HCT116 (cell line): ENCODE measurements around the gene PKD2. TPM values are rescaled to one million over a fixed set of nuclear protein-coding genes. Genes with fewer than 3 reads are reported as not detected.

ENCODE experiments used
- ATAC-seq: fragments of 200-7000 bp; cut with Tn5 transposase; 2 replicates; pipeline ENCODE4 v1.9.1; 2020; ENCODE audit warnings: mild to moderate bottlenecking, moderate library complexity
- BruUV-seq: library from RNA; stranded (reverse); fragments of 400-500 nt; replicated peaks from 2 replicates; lab custom pipeline; 2021; lab: Mats Ljungman, UMichigan
- CTCF ChIA-PET: fragments of 300-600 bp; sonication (Branson Sonifier 250); formaldehyde crosslinking; loops from one replicate; lab custom pipeline; 2021; ENCODE audit warnings: antibody characterized with exemption; lab: Charles Lee
- POLR2A ChIA-PET: fragments of 300-600, 350-600 bp; sonication (Branson Sonifier 250); formaldehyde crosslinking; loops from one replicate; lab custom pipeline; 2021; ENCODE audit warnings: antibody characterized with exemption; lab: Charles Lee
- RAD21 ChIA-PET, 2 experiments: fragments of 300-600 bp; sonication (Branson Sonifier 250); formaldehyde crosslinking; loops; one replicate each; lab custom pipeline; 2023; ENCODE audit warnings: low total read pairs in 2 of 2; ENCODE audit not compliant: uncharacterized antibody in 2 of 2, unreplicated experiment in 2 of 2, low non-redundant PET in 1 of 2; lab: Charles Lee
- DNase-seq: peaks from one replicate; pipeline ENCODE4 v3.0.0-alpha.2; 2010; ENCODE audit warnings: low read depth, low spot score
- H2AFZ ChIP-seq: fragments of 200-600 bp; shearing (Covaris generic), sonication (generic); 2 replicates; pipeline ENCODE4 v1.6.1; 2017; ENCODE audit warnings: low read depth, mixed run types, mixed read lengths, antibody characterized with exemption, low read length; ENCODE audit not compliant: poor library complexity, severe bottlenecking
- H3K27ac ChIP-seq: 2 replicates; pipeline ENCODE4 v1.5.1; 2012; ENCODE audit warnings: low read depth, low read length
- H3K27me3 ChIP-seq: fragments of 200-600 bp; sonication (generic); 2 replicates; pipeline ENCODE4 v1.6.1; 2016; ENCODE audit warnings: mixed run types, low read length, mixed read lengths; ENCODE audit not compliant: insufficient read depth
- H3K36me3 ChIP-seq, 2 experiments: fragments of 200-500 bp in 1 of 2; fragments of 200-600 bp in 1 of 2; sonication (Bioruptor generic) in 1 of 2; sonication (generic) in 1 of 2; 2 replicates each; pipeline versions ENCODE4 v1.5.1 to v1.6.1; 2014 to 2016; ENCODE audit warnings: low read length in 2 of 2, inconsistent platforms in 1 of 2, mixed read lengths in 1 of 2, mixed run types in 1 of 2; ENCODE audit not compliant: insufficient read depth in 2 of 2, control insufficient read depth in 1 of 2
- H3K4me1 ChIP-seq, 2 experiments: fragments of 200-600 bp in 1 of 2; sonication (generic) in 1 of 2; 2 replicates each; pipeline versions ENCODE4 v1.5.1 to v1.6.1; 2012 to 2017; ENCODE audit warnings: low read length in 2 of 2, inconsistent platforms in 1 of 2, mild to moderate bottlenecking in 1 of 2, mixed read lengths in 1 of 2, mixed run types in 1 of 2, moderate library complexity in 1 of 2; ENCODE audit not compliant: insufficient read depth in 2 of 2, control insufficient read depth in 1 of 2
- H3K4me2 ChIP-seq: fragments of 200-600 bp; sonication (generic); 2 replicates; pipeline ENCODE4 v1.6.1; 2017; ENCODE audit warnings: mixed run types, low read length, mixed read lengths
- H3K4me3 ChIP-seq, 2 experiments: fragments of 200-600 bp in 1 of 2; sonication (generic) in 1 of 2; replicated peaks in 1 of 2; 2 replicates each; pipeline ENCODE4 v1.5.1; 2011 to 2016; ENCODE audit warnings: low read length in 2 of 2, control low read depth in 1 of 2, low read depth in 1 of 2, mild to moderate bottlenecking in 1 of 2, mixed read lengths in 1 of 2, mixed run types in 1 of 2
- H3K79me2 ChIP-seq: fragments of 200-600 bp; sonication (generic); 2 replicates; pipeline ENCODE4 v1.6.1; 2017; ENCODE audit warnings: mild to moderate bottlenecking, mixed run types, low read length, moderate library complexity, mixed read lengths; ENCODE audit not compliant: insufficient read depth
- H3K9ac ChIP-seq: fragments of 200-600 bp; sonication (generic); 2 replicates; pipeline ENCODE4 v1.6.1; 2016; ENCODE audit warnings: low read length, mixed read lengths
- H3K9me2 ChIP-seq: fragments of 200-600 bp; sonication (generic), shearing (Covaris generic); 2 replicates; pipeline ENCODE4 v1.6.1; 2017; ENCODE audit warnings: mixed run types, mild to moderate bottlenecking, moderate library complexity; ENCODE audit not compliant: insufficient read depth
- H3K9me3 ChIP-seq, 2 experiments: fragments of 200-500 bp in 1 of 2; fragments of 200-600 bp in 1 of 2; sonication (Bioruptor generic) in 1 of 2; sonication (generic) in 1 of 2; 2 replicates each; pipeline ENCODE4 v1.6.1; 2014 to 2017; ENCODE audit warnings: low read length in 2 of 2, mixed read lengths in 2 of 2, inconsistent platforms in 1 of 2, low read depth in 1 of 2, mild to moderate bottlenecking in 1 of 2, mixed run types in 1 of 2, moderate library complexity in 1 of 2; ENCODE audit not compliant: control insufficient read depth in 1 of 2, insufficient read depth in 1 of 2
- H4K20me1 ChIP-seq: fragments of 200-600 bp; sonication (generic), shearing (Covaris generic); 2 replicates; pipeline ENCODE4 v1.6.1; 2017; ENCODE audit warnings: mixed run types, mild to moderate bottlenecking, moderate library complexity; ENCODE audit not compliant: insufficient read depth
- CBX3 ChIP-seq: IDR thresholded peaks from 2 replicates; pipeline ENCODE4 v1.6.1; 2012; ENCODE audit warnings: low read depth
- CEBPB ChIP-seq: IDR thresholded peaks from 2 replicates; pipeline ENCODE4 v1.6.1; 2012; ENCODE audit warnings: low read depth
- EZH2phosphoT487 ChIP-seq: fragments of 200-600 bp; IDR thresholded peaks from 2 replicates; pipeline ENCODE4 v1.6.1; 2018; ENCODE audit warnings: antibody characterized with exemption, borderline replicate concordance
- SP1 ChIP-seq: IDR thresholded peaks from 2 replicates; pipeline ENCODE4 v1.6.1; 2012; ENCODE audit warnings: low read depth
- ZFX ChIP-seq: fragments of 450-650 bp; IDR thresholded peaks from 2 replicates; pipeline ENCODE4 v1.6.1; 2017
- ZNF274 ChIP-seq: fragments of 200-500 bp; sonication (Bioruptor generic); IDR thresholded peaks from 2 replicates; pipeline ENCODE4 v1.6.1; 2014; ENCODE audit warnings: mild to moderate bottlenecking, low read depth, low read length, inconsistent platforms
- intact Hi-C: fragments of 100-400 bp; cut with micrococcal nuclease; formaldehyde crosslinking; loops from 2 replicates; pipeline ENCODE4 v1.10.0; 2022
- total RNA-seq: library from RNA; stranded (reverse); gene quantifications from one replicate; pipeline ENCODE4 v1.2.1, GENCODE V29; 2021; ENCODE audit not compliant: unreplicated experiment
- TF ChIP-seq, protein P1 (sequence below): IDR thresholded peaks from 2 replicates; pipeline ENCODE4 v1.6.1; 2012; ENCODE audit warnings: low read depth
- TF ChIP-seq, protein P2 (sequence below), 3 experiments: fragments of 200-600 bp in 1 of 3; sonication (generic) in 1 of 3; IDR thresholded peaks in 2 of 3; conservative IDR thresholded peaks in 1 of 3; 2 replicates each; pipeline ENCODE4 v1.5.1; 2012 to 2017; ENCODE audit warnings: low read depth in 2 of 3, low read length in 2 of 3, antibody characterized with exemption in 1 of 3, borderline replicate concordance in 1 of 3, control low read depth in 1 of 3, mild to moderate bottlenecking in 1 of 3, mixed read lengths in 1 of 3, mixed run types in 1 of 3, moderate library complexity in 1 of 3; ENCODE audit not compliant: insufficient read depth in 1 of 3

PKD2 gene
- total RNA-seq, 1 experiment from 2014 or later, result 10.1 TPM

DNA sequence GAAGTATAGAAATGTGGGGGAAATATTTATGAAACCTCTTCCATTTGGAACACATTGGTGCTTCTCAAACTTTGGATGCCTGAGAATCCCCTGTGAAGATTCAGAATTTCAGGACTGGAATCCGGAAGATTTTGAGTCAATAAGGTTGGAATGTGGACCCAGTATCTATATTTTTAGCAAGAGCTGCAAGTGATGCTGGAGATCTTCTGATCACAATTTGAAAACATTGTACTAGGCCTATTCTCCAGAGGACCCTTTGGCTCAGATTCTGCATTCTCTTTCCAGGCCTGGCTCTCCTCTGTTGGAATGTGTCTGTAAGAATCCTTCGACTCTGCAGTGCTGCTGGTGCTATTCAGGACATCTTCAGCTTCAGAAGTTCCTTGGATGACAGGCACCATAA, 2.4 kb upstream of the PKD2 start:
- intact Hi-C loops, result no loop called here
- Histone ChIP-seq H2AFZ (no peak overlapping the region), H4K20me1 (no peaks in the 10 kb centered on the region; the same call in 1 of the 2 replicates), H3K4me2 (no peak overlapping the region), H3K79me2 (peaks cover 20% of the 10 kb centered on the region), H3K27ac (no peak overlapping the region), H3K9ac (no peak overlapping the region), H3K4me1 (peaks cover 5 to 18% of the 10 kb centered on the region in 2 experiments; a peak in 3 of 4 replicates), H3K27me3 (no peaks in the 10 kb centered on the region), H3K4me3 (no peak overlapping the region), H3K9me2 (peaks cover 4% of the 10 kb centered on the region; the same call in 1 of the 2 replicates), H3K36me3 (no peaks in the 10 kb centered on the region), H3K9me3 (no peaks in the 10 kb centered on the region)
- RAD21 ChIA-PET, result no interaction called here
- POLR2A ChIA-PET, result no interaction called here
- ATAC-seq (no peak), DNase-seq (no peak)
- no peak for TF ChIP-seq ZFX
- TF ChIP-seq, protein P1, sequence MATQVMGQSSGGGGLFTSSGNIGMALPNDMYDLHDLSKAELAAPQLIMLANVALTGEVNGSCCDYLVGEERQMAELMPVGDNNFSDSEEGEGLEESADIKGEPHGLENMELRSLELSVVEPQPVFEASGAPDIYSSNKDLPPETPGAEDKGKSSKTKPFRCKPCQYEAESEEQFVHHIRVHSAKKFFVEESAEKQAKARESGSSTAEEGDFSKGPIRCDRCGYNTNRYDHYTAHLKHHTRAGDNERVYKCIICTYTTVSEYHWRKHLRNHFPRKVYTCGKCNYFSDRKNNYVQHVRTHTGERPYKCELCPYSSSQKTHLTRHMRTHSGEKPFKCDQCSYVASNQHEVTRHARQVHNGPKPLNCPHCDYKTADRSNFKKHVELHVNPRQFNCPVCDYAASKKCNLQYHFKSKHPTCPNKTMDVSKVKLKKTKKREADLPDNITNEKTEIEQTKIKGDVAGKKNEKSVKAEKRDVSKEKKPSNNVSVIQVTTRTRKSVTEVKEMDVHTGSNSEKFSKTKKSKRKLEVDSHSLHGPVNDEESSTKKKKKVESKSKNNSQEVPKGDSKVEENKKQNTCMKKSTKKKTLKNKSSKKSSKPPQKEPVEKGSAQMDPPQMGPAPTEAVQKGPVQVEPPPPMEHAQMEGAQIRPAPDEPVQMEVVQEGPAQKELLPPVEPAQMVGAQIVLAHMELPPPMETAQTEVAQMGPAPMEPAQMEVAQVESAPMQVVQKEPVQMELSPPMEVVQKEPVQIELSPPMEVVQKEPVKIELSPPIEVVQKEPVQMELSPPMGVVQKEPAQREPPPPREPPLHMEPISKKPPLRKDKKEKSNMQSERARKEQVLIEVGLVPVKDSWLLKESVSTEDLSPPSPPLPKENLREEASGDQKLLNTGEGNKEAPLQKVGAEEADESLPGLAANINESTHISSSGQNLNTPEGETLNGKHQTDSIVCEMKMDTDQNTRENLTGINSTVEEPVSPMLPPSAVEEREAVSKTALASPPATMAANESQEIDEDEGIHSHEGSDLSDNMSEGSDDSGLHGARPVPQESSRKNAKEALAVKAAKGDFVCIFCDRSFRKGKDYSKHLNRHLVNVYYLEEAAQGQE, result no peak
- TF ChIP-seq CBX3, result no peak
- TF ChIP-seq, protein P2, sequence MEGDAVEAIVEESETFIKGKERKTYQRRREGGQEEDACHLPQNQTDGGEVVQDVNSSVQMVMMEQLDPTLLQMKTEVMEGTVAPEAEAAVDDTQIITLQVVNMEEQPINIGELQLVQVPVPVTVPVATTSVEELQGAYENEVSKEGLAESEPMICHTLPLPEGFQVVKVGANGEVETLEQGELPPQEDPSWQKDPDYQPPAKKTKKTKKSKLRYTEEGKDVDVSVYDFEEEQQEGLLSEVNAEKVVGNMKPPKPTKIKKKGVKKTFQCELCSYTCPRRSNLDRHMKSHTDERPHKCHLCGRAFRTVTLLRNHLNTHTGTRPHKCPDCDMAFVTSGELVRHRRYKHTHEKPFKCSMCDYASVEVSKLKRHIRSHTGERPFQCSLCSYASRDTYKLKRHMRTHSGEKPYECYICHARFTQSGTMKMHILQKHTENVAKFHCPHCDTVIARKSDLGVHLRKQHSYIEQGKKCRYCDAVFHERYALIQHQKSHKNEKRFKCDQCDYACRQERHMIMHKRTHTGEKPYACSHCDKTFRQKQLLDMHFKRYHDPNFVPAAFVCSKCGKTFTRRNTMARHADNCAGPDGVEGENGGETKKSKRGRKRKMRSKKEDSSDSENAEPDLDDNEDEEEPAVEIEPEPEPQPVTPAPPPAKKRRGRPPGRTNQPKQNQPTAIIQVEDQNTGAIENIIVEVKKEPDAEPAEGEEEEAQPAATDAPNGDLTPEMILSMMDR (IDR thresholded peaks at IDR 0.05 in 2 of 3, conservative IDR thresholded peaks at IDR 0.05 in 1 of 3; ENCODE audit: borderline replicate concordance in 1 of 3, insufficient read depth in 1 of 3, low read depth in 2 of 3, low read length in 2 of 3), result no peak
- TF ChIP-seq CEBPB, result no peak
- TF ChIP-seq ZNF274, result no peak
- TF ChIP-seq EZH2phosphoT487, result no peak
- TF ChIP-seq SP1, result no peak
- no TSS peak for BruUV-seq
- CTCF ChIA-PET, result no interaction called here
